ENCODE measurements around the gene GLP1R.

DNA sequence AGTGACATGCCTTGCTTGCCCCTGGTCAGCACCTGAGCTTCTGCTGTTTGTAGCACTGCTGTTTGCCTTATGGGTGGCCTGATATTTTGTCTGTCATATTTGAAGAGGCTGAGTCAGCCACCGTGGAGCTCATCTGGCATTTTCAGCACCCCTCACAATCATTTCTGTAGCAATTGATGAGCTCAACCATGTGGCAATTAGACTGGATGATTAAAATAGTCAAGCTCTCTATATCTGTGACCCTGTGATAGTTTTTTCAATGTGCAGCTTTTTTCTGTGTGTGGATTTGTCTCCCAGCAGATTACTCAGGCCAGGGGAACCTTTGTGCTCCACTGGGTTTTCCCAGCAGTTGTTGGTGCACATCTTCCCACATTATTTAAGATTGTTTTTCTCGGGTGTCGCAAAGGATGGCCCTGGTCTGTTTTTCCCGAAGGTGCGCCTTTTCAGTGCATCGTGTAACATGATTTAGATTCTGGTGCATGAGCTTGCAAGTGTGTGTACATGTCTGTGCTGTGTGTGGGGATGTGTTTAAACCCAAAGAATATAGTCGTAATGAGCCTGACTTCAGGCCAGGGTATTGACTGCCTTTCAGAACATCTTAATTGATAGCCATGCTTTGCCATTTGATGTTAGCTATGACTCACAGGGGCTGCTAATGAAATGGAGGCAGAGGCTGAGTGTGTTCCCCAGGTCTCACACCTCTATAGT, 31.6 kb upstream of the GLP1R start:
- TF ChIP-seq POLR2A (IDR thresholded peaks at IDR 0.05), result no peak
- TF ChIP-seq, protein P1, sequence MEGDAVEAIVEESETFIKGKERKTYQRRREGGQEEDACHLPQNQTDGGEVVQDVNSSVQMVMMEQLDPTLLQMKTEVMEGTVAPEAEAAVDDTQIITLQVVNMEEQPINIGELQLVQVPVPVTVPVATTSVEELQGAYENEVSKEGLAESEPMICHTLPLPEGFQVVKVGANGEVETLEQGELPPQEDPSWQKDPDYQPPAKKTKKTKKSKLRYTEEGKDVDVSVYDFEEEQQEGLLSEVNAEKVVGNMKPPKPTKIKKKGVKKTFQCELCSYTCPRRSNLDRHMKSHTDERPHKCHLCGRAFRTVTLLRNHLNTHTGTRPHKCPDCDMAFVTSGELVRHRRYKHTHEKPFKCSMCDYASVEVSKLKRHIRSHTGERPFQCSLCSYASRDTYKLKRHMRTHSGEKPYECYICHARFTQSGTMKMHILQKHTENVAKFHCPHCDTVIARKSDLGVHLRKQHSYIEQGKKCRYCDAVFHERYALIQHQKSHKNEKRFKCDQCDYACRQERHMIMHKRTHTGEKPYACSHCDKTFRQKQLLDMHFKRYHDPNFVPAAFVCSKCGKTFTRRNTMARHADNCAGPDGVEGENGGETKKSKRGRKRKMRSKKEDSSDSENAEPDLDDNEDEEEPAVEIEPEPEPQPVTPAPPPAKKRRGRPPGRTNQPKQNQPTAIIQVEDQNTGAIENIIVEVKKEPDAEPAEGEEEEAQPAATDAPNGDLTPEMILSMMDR (IDR thresholded peaks at IDR 0.05), result no peak
- TF ChIP-seq EP300 (IDR thresholded peaks at IDR 0.05), result no peak
